Measurements from ENCODE around the gene AP1G2. TPM values are rescaled to one million over a fixed set of nuclear protein-coding genes. Genes with fewer than 3 reads are reported as not detected.

The AP1G2 gene
- total and polyA plus RNA-seq, 2 of the 13 experiments (the other 11 are each of a cell fraction or from before 2014, with no cell fraction given) = 96.9 to 611 TPM

- ChIA-PET CTCF (ENCODE audit: low intra/inter-chr PET ratio, low total read pairs) (interaction anchor here (0.6 to 10.9 kb wide), 4 partner anchors 79 to 565 kb away, joined by 3 to 275 read pairs (median 6); no protein-coding TSS in a partner anchor), POLR2A (interaction anchor here (0.7 to 7.6 kb wide), 17 partner anchors 8 to 274 kb away, joined by 3 to 113 read pairs (median 5); partner anchors contain the start of genes AP1G2, BCL2L2, HOMEZ and PABPN1)
- in situ Hi-C loops (cut with HindIII; ENCODE audit: extremely low pct_ligation_motif_present, low pct_unique_long_range_greater_than_20kb) = loop anchor here (5.0 kb wide), 2 partner anchors 78 to 238 kb away; partner anchors contain the start of gene PABPN1
- TF ChIP-seq WIZ (CRISPR knock-in tag; IDR thresholded peaks at IDR 0.05) = no peak
- no peak; the same call in 1 of the 2 replicates for TF ChIP-seq TBX2 (CRISPR knock-in tag; IDR thresholded peaks at IDR 0.05; ENCODE audit: borderline replicate concordance)
- peak; percentile 67; the same call in 1 of the 2 replicates for TF ChIP-seq TMF1 (CRISPR knock-in tag; IDR thresholded peaks at IDR 0.05; ENCODE audit: low read depth)
- no peak for TF ChIP-seq ZSCAN20 (CRISPR knock-in tag; IDR thresholded peaks at IDR 0.05; ENCODE audit: borderline replicate concordance)
- TF ChIP-seq ZNF468 (CRISPR knock-in tag; IDR thresholded peaks at IDR 0.05) = no peak; the same call in 1 of the 2 replicates
- no peak for TF ChIP-seq ZNF7 (CRISPR knock-in tag; IDR thresholded peaks at IDR 0.05)
- no peak for TF ChIP-seq ZNF34 (CRISPR knock-in tag; IDR thresholded peaks at IDR 0.05; ENCODE audit: borderline replicate concordance)
- peak; percentile 81 for TF ChIP-seq ATF7 (IDR thresholded peaks at IDR 0.05)
- no peak for TF ChIP-seq ATF7 (CRISPR knock-in tag; IDR thresholded peaks at IDR 0.05)
- peak; percentile 50; the same call in 1 of the 2 replicates for TF ChIP-seq BRD4 (CRISPR knock-in tag; IDR thresholded peaks at IDR 0.05)
- TF ChIP-seq CBFB (CRISPR knock-in tag; IDR thresholded peaks at IDR 0.05) = no peak
- peak; percentile 54; the same call in 1 of the 2 replicates for TF ChIP-seq IRF9 (CRISPR knock-in tag; IDR thresholded peaks at IDR 0.05; ENCODE audit: borderline replicate concordance)
- 0 out of 2 replicates have a peak, but pooled peaks have one; percentile 9 for TF ChIP-seq ZNF784 (CRISPR knock-in tag; IDR thresholded peaks at IDR 0.05; ENCODE audit: borderline replicate concordance)
- no peak for TF ChIP-seq ONECUT2 (CRISPR knock-in tag; IDR thresholded peaks at IDR 0.05)
These were observed 7.6 kb downstream of the AP1G2 start for GRCh38 chr14:23559926-23560520.

More at GRCh38 chr14:23559926-23560520, 7.6 kb downstream of the AP1G2 start:
- BruUV-seq (replicated peaks) = no TSS peak
- Histone ChIP-seq H3K9ac (ENCODE audit: insufficient read depth, low read depth, low read length) (no peak overlapping the region), H3K4me3 (replicated peaks in 1 of 3; ENCODE audit: insufficient read depth in 1 of 3, low read depth in 2 of 3, low read length in 3 of 3) (no peak overlapping the region), H2AFZ (ENCODE audit: low read length) (no peak overlapping the region), H3K36me3 (replicated peaks in 1 of 2; ENCODE audit: control insufficient read depth in 1 of 2, insufficient read depth in 2 of 2, low read length in 2 of 2) (peaks cover 44 to 60% of the 10 kb centered on the region in 2 experiments), H3K27me3 (ENCODE audit: control insufficient read depth in 1 of 2, insufficient read depth in 2 of 2, low read length in 2 of 2) (no peaks in the 10 kb centered on the region; a peak in 1 of 5 replicates), H3K79me2 (ENCODE audit: insufficient read depth, low read length) (peaks cover 9% of the 10 kb centered on the region), H3K9me3 (ENCODE audit: low read length) (no peaks in the 10 kb centered on the region), H3K27ac (ENCODE audit: extremely low read length, insufficient read depth, low read length) (no peak overlapping the region), H4K20me1 (ENCODE audit: insufficient read depth, low read length) (peaks cover 13% of the 10 kb centered on the region; the same call in 1 of the 2 replicates), H3K4me2 (ENCODE audit: low read depth, low read length) (no peak overlapping the region), H3K4me1 (ENCODE audit: insufficient read depth, low read length) (peaks cover 39% of the 10 kb centered on the region)
- ATAC-seq (no peak), DNase-seq (ENCODE audit: low spot score) (no peak), FAIRE-seq (no peak)
- intact Hi-C loops (cut with micrococcal nuclease; ENCODE audit: unreplicated experiment) = loop anchor here (5.0 kb wide), 1 partner anchor 293 kb away; no protein-coding TSS in a partner anchor
- WGBS (ENCODE audit: low lambda C conversion rate) = 81% methylated on average over 2 of the region's 3 CpGs
